Activated naive CD4-positive, alpha-beta T cell treated with anti-CD3 and anti-CD28 coated beads for 36 hours (primary cell): ENCODE measurements around the gene STX18. TPM values are rescaled to one million over a fixed set of nuclear protein-coding genes. Genes with fewer than 3 reads are reported as not detected.

Experiments used
- CTCF ChIA-PET: fragments of 350-600 bp; sonication (Branson Sonifier 250); formaldehyde crosslinking; loops from one replicate; lab custom pipeline; 2021; ENCODE audit warnings: antibody characterized with exemption; lab: Charles Lee
- DNase-seq: peaks from one replicate; pipeline ENCODE4 v3.0.0-alpha.2; 2020
- H3K27ac Mint-ChIP-seq: one replicate; pipeline ENCODE4 v1.8.0; 2021; ENCODE audit warnings: mild to moderate bottlenecking, mixed read lengths
- H3K27me3 Mint-ChIP-seq: one replicate; pipeline ENCODE4 v1.8.0; 2021; ENCODE audit warnings: low read depth, mixed read lengths
- H3K36me3 Mint-ChIP-seq: one replicate; pipeline ENCODE4 v1.8.0; 2021; ENCODE audit warnings: low read depth, mixed read lengths
- H3K4me1 Mint-ChIP-seq: one replicate; pipeline ENCODE4 v1.8.0; 2021; ENCODE audit warnings: low read depth, mixed read lengths
- H3K4me3 Mint-ChIP-seq: one replicate; pipeline ENCODE4 v1.8.0; 2021; ENCODE audit warnings: mild to moderate bottlenecking, moderate library complexity, mixed read lengths
- H3K9me3 Mint-ChIP-seq: one replicate; pipeline ENCODE4 v1.8.0; 2021; ENCODE audit warnings: mixed read lengths
- intact Hi-C: fragments of 100-400 bp; cut with micrococcal nuclease; formaldehyde crosslinking; loops from one replicate; pipeline ENCODE4 v1.15.1; 2023
- total RNA-seq, 2 experiments: library from RNA; stranded (reverse); gene quantifications; one replicate each; pipeline ENCODE4 v1.2.3, GENCODE V29; 2021

Gene STX18
- total RNA-seq: 10 to 100 TPM; 18.3 to 19.0 TPM

DNA sequence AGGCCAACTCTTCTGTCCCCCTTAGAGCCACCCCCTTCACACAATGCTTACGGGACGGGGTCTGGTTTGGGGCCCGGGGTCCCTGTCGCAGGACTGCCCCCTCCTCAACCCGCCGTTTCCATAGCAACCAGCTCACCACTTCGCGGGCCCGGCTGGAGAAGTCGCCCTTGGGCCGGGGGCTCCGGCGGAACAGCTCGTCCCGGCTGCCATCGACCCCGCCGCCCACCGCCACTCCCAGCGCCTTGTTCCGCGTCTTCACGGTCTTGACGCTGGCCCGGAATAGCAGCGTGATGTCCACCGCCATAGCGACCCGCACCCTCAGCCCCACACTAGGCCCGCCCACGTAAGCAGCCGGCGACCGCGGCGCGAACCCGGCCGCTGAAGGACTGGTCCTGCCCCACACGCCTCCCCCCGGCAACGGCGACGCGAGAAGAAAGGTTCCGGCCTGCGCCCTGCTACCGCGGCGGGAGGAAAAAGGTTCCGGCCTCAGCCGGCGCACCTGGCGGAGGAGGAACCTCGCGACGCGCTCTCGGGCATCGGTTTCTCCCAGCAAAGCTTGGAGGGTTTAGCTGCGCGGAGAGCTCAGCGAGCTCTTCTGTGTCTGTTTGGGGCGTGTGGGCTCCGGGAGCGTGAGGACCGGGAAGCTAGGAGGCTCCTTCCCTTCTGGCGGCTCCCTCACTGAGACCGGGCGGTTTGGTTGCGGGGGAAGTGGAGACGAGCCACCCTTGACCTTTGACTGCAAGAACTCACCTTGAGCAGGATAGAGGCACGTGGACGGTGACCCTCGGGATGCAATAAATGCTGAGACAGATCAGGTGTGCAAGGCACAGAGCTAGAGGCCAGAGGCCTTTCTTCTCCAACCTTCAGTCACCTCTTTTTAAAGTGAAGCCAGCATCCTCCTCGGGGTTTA, at the start of gene STX18:
Gene STX18, minus strand, starts transcription at position 388 of the 910 bp plus-strand sequence. Its CDS starts 84 bp downstream, at position 304.
- peak within 1 kb of the TSS; percentile 87 for H3K27ac Mint-ChIP-seq

DNA sequence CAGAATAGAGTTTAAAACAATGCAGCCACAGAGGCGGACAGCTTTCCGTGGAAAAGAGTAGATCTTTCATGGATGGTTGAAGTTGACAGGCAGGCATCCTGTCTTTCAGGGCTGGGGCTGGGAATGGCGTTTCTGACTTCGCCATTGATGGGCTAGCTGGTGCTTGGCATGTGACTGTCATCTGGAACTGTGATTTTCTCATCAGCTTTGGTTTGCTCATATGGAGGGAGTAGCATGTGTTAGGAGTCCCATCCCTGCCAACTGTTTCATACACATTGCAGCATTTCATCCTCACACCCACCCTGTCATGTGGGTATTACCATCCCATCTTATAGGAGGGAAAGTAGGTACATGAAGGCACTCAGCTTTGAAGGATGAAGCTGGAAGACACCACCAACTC, 49.2 kb upstream of the STX18 start:
- H3K27me3 Mint-ChIP-seq: no peaks in the 10 kb centered on the region
- H3K9me3 Mint-ChIP-seq: peaks cover 17% of the 10 kb centered on the region
- no peak overlapping the region for H3K27ac Mint-ChIP-seq
- H3K4me3 Mint-ChIP-seq: no peak overlapping the region
- CTCF ChIA-PET: interaction anchor here (0.7 kb wide), 1 partner anchor 13 kb away, joined by 3 read pairs; no protein-coding TSS in a partner anchor
- intact Hi-C loops: no loop called here
- no peak for DNase-seq
- no peaks in the 10 kb centered on the region for H3K4me1 Mint-ChIP-seq
- peaks cover 28% of the 10 kb centered on the region for H3K36me3 Mint-ChIP-seq

More for the DNA sequence above, at the start of gene STX18:
- CTCF ChIA-PET: interaction anchor here (1.0 to 1.2 kb wide), 2 partner anchors 17 to 60 kb away, joined by 3 read pairs; no protein-coding TSS in a partner anchor
- peak within 1 kb of the TSS; percentile 92 for H3K4me3 Mint-ChIP-seq
- intact Hi-C loops: loop anchor here (1.0 to 5.0 kb wide), 4 partner anchors 18 to 294 kb away; partner anchors contain the start of gene TMEM128
- no peaks in the 10 kb centered on the region for H3K27me3 Mint-ChIP-seq
- H3K36me3 Mint-ChIP-seq: peaks cover 17% of the 10 kb centered on the region
- peak; percentile 89 for DNase-seq
- no peaks in the 10 kb centered on the region for H3K9me3 Mint-ChIP-seq
- H3K4me1 Mint-ChIP-seq: peaks cover 43% of the 10 kb centered on the region

DNA sequence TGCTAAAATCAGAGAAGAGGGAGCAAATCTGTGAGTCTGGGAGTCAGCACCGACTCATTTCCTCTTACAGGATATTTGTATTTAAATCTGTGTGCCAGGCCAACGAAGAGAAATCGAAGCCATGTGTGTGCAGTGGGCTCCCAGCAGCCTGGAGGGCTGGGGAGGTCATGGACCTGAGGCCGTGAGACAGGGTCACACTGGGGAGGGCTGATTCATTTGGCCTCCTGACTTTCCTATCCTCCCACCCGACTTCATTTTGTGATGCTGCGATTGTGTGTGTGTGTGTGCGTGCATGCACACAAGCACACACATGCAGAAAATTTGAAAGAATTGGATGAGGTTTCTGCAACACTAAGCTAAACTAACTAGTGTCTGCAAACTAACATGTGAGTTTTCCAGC, 48.7 kb upstream of the STX18 start:
- Mint-ChIP-seq H3K27me3 (no peaks in the 10 kb centered on the region), H3K36me3 (peaks cover 27% of the 10 kb centered on the region)
- intact Hi-C loops: no loop called here

DNA sequence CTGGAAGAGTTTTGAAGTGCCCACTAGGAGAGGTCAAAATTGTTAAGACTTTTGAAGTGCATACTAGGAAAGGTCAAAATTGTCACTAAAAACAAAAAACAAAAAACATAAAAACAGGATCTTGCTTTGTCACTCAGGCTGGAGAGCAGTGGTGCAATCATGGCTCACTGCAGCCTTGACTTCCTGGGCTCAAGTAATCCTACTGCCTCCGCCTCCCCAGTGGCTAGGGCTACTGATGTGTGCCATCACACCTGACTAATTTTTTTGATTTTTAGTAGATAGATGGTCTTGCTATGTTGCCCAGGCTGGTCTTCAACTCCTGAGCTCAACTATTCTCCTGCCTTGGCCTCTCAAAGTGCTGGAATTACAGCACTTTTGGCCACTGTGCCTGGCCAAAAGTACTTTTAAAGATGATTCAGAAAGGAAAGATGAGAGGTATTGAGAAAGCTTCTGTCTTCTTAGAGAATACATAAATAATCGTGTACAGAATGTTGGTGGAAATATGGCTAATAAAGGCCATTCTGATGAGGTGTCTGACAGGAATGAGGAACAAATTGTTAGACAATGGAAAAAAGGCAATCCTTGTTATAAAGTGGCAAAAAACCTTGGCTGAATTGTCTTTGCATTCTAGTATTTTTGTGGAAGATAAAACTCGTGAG, 43.3 kb upstream of the STX18 start:
- Mint-ChIP-seq H3K9me3 (peaks cover 11% of the 10 kb centered on the region), H3K27me3 (no peaks in the 10 kb centered on the region), H3K4me3 (no peak overlapping the region), H3K4me1 (no peaks in the 10 kb centered on the region), H3K27ac (no peak overlapping the region), H3K36me3 (peaks cover 13% of the 10 kb centered on the region)
- DNase-seq: no peak
- CTCF ChIA-PET: no interaction called here
- intact Hi-C loops: no loop called here

More for the DNA sequence above, 48.7 kb upstream of the STX18 start:
- Mint-ChIP-seq H3K27ac (no peak overlapping the region), H3K9me3 (peaks cover 17% of the 10 kb centered on the region), H3K4me1 (no peaks in the 10 kb centered on the region), H3K4me3 (no peak overlapping the region)
- DNase-seq: no peak
- CTCF ChIA-PET: no interaction called here

DNA sequence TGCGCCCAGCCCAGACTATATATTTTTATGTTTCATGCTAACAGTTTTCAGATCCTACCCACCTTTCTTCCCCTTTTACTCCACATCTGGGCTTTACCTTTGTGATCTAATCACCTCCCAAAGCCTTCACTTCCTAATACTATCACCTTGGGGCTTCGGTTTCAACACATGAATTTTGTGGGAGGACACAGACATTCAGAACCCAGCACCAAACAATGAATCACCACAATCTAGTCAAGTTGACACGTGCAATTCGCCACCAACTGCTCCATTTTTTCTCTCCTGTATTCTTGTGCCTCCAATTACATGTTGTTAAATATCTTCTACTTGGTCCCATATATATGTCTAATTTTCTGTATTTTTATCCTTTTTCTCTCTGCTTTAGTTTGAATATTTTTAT, 41.8 kb upstream of the STX18 start:
- no peak for DNase-seq
- Mint-ChIP-seq H3K36me3 (peaks cover 16% of the 10 kb centered on the region), H3K4me1 (no peaks in the 10 kb centered on the region), H3K27ac (no peak overlapping the region), H3K4me3 (no peak overlapping the region), H3K27me3 (no peaks in the 10 kb centered on the region), H3K9me3 (peaks cover 11% of the 10 kb centered on the region)
- intact Hi-C loops: no loop called here
- CTCF ChIA-PET: no interaction called here

DNA sequence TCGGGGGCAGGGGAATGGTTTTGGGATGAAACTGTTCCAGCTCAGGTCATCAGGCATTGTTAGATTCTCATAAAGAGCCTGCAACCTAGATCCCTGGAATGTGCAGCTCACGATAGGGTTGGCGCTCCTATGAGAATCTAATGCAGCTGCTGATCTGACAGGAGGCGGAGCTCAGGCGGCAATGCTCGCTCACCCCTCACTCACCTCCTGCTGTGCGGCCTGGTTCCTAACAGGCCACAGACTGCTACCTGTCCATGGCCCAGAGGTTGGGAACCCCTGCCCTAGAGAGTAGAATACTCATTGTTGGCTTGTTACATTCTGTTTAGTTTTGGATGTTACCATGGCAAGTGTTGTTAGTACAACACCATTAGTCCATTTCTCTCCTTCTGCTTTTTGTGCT, 40.8 kb upstream of the STX18 start:
- Mint-ChIP-seq H3K4me3 (no peak overlapping the region), H3K4me1 (no peaks in the 10 kb centered on the region), H3K9me3 (peaks cover 11% of the 10 kb centered on the region), H3K27me3 (no peaks in the 10 kb centered on the region), H3K36me3 (peaks cover 19% of the 10 kb centered on the region), H3K27ac (no peak overlapping the region)
- no peak for DNase-seq
- intact Hi-C loops: no loop called here
- CTCF ChIA-PET: interaction anchor here (0.7 kb wide), 1 partner anchor 400 kb away, joined by 3 read pairs; no protein-coding TSS in a partner anchor

DNA sequence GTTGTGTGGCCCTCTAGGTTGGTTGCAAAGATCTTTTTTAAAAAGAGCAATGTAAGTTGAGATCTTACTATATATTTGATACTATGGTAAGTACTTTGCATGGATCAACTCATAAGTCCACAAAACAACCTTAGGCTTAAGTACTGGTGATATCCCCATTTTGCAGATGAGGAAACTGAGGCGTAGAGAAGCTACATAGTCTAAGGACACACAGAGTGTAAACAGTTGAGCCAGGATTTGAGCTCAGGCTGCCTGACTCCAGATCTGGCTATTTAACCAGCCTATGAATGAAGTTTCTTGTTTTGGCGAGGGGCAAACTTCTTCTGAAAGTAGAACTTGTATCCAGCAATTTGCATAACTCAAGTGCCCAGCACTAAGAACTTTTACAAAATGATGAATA, 38.6 kb upstream of the STX18 start:
- Mint-ChIP-seq H3K27me3 (no peaks in the 10 kb centered on the region), H3K4me3 (no peak overlapping the region), H3K36me3 (peaks cover 16% of the 10 kb centered on the region), H3K9me3 (peaks cover 4% of the 10 kb centered on the region), H3K4me1 (peaks cover 3% of the 10 kb centered on the region), H3K27ac (no peak overlapping the region)
- DNase-seq: no peak
- CTCF ChIA-PET: no interaction called here
- intact Hi-C loops: no loop called here

DNA sequence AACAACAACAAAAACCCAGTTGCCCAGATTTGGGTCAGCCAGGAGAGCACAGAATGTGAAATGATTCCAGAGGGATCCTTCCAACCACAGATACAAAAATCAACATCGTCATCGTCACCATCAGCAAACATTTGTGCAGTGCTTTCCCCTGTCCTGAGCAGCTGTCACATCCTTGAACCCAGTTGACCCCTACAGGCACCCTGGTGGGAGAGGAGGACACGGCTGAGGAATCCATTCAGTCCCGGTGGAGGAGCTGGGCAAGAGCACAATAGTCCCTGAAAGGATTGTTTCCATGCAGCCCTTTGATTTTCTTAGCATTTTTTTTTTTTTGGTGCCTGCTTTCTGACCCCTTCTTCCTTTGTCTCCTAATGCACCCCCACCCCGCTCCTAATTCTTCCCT, 37.1 kb upstream of the STX18 start:
- no peak overlapping the region for H3K27ac Mint-ChIP-seq
- peaks cover 12% of the 10 kb centered on the region for H3K36me3 Mint-ChIP-seq
- peaks cover 10% of the 10 kb centered on the region for H3K4me1 Mint-ChIP-seq
- no peaks in the 10 kb centered on the region for H3K9me3 Mint-ChIP-seq
- DNase-seq: no peak
- no peak overlapping the region for H3K4me3 Mint-ChIP-seq
- no peaks in the 10 kb centered on the region for H3K27me3 Mint-ChIP-seq
- CTCF ChIA-PET: no interaction called here
- intact Hi-C loops: no loop called here

DNA sequence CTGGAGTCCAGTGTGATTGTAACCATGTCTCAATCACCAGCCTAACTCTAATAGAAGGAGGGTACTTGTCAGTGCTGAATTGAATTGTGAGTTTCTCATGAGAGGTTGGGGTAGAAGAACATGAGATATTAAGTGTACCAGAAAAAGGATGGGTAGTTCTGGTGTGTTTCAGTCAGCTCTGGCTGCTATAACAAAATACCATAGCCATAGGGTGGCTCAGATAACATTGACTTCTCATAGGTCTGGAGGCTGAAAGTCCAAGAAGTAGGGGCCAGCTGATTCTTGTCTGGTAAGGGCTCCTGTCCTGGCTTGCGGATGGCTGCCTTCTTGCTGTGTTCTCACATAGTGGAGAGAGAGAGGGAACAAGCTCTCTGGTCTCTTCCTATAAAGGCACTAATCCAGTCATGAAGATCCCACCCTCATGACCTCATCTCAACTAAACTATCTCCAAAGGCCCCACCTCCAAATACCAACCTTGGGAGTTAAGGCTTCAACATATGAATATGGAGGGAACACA, 35.6 kb upstream of the STX18 start:
- Mint-ChIP-seq H3K4me3 (no peak overlapping the region), H3K4me1 (peaks cover 10% of the 10 kb centered on the region), H3K27ac (no peak overlapping the region), H3K9me3 (no peaks in the 10 kb centered on the region), H3K36me3 (peaks cover 15% of the 10 kb centered on the region), H3K27me3 (no peaks in the 10 kb centered on the region)
- CTCF ChIA-PET: no interaction called here
- intact Hi-C loops: no loop called here
- DNase-seq: no peak

DNA sequence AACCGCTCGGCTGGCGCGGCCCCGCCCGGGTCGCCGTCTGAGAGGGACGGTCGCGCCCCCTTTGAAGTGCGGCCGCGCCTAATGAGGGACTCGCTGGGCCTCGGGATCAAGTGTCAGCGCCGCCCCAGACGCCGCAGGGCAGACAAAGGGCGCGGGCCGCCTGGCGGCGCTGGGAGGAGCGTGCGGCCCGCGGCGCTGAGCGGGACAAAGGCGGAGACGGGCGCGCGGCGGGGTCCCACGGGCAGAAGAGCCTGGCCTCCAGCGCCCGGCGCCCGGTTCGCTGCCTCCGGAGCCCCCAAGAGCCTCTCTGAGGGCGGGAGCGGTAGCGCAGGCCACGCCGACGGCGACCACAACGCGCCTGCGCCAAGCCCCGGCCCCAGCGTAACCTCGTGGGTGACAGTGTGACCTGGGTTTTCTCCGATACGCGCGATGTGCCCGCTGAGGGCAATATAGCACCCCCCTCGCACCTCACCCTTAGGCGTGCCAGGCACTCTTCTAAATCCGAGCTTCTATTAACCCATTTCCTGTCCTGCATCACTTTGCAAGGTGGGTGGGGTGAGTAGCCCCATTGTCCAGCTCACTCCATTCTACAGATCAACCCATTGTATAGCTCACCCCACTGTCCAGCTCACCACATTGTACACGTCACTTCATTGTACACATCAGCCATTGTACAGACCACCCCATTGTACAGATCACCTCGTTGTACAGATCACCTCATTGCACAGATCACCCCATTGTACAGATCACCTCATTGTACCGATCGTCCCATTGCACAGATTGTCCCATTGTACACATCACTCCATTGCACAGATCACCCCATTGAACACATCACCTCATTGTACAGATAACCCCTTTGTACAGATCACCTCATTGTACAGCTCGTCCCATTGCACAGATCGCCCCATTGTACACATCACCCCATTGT, 33.7 kb upstream of the STX18 start:
- CTCF ChIA-PET: interaction anchor here (0.5 to 2.4 kb wide), 3 partner anchors 87 to 414 kb away, joined by 3 to 6 read pairs (median 3); no protein-coding TSS in a partner anchor
- peak; percentile 49 for DNase-seq
- Mint-ChIP-seq H3K27me3 (no peaks in the 10 kb centered on the region), H3K36me3 (peaks cover 18% of the 10 kb centered on the region), H3K9me3 (no peaks in the 10 kb centered on the region), H3K27ac (no peak overlapping the region), H3K4me1 (peaks cover 10% of the 10 kb centered on the region), H3K4me3 (peak overlapping the region; percentile 59)
- intact Hi-C loops: loop anchor here (1.0 kb wide), 1 partner anchor 87 kb away; no protein-coding TSS in a partner anchor

DNA sequence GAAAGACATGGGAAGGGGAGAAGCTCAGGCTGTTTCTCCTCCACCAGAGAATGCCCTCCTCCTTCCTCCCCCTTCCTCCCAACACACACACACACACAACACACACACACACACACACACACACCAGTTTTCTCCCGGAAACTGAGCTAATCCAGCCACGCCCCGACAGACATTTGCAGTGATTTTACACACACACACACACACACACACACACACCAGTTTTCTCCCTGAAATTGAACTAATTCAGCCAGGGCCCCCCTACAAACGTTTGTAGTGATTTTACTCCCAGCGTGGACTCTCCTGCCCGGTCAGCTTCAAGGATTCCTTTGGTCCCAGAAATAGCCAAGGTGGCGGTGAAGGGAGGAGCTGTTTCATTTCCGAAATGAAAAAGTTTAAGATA, 32.9 kb upstream of the STX18 start:
- no peak overlapping the region for H3K27ac Mint-ChIP-seq
- intact Hi-C loops: loop anchor here (1.0 kb wide), 1 partner anchor 86 kb away; no protein-coding TSS in a partner anchor
- H3K27me3 Mint-ChIP-seq: no peaks in the 10 kb centered on the region
- H3K4me1 Mint-ChIP-seq: peaks cover 10% of the 10 kb centered on the region
- no peak for DNase-seq
- H3K36me3 Mint-ChIP-seq: peaks cover 20% of the 10 kb centered on the region
- peak overlapping the region; percentile 59 for H3K4me3 Mint-ChIP-seq
- CTCF ChIA-PET: interaction anchor here (0.5 to 2.4 kb wide), 2 partner anchors 87 to 413 kb away, joined by 3 to 6 read pairs; no protein-coding TSS in a partner anchor
- H3K9me3 Mint-ChIP-seq: peaks cover under 1% of the 10 kb centered on the region
